HuH-7 (cell line): ENCODE data around the gene PARD3B.

Experiments used
- DNase-seq: peaks from one replicate; pipeline ENCODE4 v3.0.0; 2011; ENCODE audit warnings: low spot score

Gene PARD3B

DNA sequence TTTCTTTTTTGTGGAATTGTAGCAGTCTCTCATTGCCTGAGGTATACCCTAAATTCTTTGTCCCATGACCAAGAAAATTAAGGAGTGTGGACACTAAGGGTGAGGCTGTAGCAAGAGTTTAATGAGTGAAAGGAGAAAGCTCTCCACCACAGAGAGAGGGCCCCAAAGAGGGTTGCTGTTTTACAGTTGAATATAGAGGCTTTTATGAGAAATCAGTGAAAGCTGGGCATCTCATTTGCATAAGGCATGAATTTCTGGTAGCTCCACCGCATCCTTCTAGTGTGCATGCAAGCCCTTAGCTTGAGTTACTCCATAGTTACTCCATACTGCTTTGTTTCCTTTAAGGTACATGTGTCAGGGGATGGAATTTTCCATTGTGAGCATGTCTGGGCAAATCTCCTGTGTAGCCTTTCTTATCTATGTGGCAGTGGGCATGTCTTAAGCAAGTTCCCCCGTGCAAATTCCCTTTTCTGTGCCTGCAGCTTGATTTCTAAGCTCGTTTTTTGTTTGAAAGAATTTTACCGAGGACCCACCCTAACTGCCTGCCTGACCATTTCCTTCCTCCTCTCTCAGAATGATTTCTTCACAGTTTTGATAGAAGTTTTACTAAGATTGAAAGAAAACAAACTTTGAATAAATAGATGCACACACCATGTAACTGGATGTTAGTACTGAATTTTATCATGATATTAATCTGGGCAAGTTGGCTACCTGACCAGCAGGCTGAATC, 218.9 kb downstream of the PARD3B start:
- DNase-seq: no peak

DNA sequence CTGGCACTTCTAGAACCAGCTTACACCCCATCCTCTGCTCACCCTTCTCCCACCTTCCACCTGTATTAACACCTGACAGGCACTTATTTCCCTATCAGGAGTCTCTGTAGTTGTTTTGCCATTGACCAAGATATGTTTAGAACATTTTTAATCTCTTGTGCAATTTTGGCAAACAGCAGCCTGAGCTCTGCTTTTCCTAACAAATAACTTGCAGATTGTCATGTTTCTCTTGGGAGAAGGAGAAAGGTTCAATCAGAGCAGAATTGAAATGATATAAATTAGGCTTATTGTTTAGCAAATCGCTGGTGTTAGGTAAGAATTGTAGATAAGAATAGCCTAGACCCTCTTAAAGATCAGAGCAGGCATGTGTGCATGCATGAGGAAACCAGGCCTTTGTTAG, 225.5 kb downstream of the PARD3B start:
- DNase-seq: no peak

DNA sequence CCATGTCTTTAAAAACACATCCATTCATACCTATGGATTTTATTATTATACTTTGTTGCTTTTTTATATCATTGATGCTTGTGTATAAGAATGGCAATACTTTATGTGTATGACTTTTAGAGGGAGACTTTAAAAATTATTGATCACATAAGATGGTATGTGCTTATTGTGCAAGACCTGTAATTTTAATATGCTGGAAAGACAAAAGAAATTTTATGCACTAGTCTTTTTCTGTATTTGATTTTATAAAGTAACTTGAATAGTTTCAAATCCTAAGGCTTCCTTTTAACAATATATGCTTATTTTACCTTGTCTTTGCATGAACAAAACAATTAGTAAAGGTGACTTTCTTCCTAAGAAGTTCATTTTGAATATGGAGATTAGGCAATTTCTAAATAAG, 226.4 kb downstream of the PARD3B start:
- DNase-seq: no peak

DNA sequence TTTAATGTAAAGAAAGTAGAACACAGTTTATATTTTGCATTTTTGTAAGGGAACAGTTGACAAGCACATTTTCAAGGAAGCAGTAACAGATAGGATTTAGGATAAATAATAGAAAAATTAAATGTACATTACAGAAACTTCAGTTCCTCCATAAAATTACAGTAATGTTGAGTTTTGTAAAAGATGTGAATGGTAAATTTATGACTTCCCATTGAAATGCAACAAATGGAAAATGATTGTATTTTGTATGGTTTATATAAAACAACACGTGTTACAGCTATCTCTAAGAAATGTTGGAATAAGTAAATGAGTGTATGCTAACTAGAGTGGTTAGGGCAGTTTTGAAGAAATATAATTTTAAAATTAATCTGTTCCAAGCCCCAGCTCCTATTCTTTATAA, 227.3 kb downstream of the PARD3B start:
- no peak for DNase-seq

DNA sequence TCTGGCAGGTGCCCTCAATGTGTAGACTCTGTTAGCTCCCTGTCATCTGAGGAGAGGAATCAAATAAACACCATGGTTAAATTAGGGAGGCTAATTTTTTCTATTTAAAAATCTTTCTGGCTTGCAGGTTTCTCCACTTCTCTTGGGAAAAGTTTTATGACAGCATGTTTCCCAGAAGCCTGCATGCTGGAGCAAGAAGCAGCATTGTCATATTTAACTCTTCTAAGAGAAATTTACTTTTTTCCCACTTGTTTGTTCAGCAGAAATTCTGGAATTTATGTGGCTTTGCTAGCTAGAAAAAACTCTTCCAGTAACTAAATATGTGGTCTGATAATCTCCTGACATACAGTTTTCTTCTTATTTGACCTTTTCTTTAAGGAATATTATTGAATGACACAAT, 230.5 kb downstream of the PARD3B start:
- no peak for DNase-seq

DNA sequence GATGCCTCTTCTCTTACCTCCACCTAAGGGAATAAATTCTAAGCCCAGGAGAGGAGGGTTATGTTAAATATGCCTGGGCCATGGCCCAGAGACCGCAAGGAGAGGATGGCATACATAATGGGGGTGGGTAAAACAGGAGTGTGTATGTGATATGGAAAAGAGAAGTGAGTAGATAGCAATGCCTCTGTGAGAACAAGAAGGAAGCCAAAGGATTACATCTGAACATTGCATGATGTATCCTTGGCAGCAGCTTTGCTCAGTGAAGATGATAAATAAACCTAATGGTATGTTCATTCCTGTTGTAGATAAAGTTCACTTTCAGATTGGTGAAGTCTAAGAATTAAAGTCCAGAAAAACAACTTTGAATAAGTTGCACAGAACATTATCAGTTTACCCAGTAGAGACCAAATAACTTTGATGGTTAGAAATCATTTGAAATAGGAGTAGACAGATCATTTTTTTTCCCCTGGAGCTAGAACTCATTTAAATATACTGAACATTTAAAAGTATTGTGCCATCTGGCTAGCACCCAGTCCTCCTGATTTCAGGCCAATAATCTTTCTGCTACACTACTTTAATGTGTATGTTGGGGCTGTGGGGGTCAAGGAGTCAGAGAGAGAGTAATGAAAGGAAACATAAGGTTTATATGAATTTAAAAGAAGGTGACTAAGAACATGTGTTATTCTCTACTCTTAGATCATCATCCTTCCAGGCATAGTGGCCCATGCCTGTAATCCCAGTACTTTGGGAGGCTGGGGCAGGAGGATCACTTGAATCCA, 231.7 kb downstream of the PARD3B start:
- no peak for DNase-seq

DNA sequence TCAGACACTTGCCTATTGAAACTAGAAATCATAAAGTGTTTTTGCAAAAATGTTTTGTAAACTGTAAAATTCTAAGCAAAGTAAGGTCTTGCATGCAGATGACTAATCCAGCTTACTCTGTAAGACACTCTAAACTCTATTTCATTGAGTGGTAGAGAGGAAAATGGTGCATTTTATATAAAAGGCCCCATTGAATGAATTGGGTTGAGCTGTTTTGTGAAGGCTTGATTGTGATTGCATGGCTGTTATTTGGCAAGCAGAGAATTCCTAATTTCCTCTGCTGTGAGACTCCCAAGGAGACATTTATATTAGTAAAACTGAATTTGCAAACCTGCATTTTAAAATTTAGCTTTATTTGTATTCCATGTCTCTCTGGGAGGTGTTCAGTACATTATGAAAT, 234.5 kb downstream of the PARD3B start:
- DNase-seq: no peak

DNA sequence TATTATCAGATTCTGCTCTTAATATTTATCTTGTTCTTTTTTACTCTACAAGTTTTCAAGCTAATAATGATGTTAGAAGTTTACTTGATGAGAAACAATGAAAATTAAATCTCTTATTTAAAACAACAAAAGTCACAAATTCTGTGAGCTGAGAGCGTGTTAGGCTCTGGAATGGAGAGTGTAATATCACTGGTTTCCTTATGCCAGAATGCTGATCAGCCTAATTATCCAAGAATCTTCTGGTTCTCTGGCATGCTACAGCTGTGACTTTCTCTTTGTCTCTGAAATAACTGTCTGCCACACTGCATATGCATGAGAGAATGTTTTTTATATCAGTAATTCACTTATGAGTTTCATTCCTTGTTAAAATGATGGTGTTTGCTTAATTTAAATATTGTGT, 236.7 kb downstream of the PARD3B start:
- DNase-seq: no peak

DNA sequence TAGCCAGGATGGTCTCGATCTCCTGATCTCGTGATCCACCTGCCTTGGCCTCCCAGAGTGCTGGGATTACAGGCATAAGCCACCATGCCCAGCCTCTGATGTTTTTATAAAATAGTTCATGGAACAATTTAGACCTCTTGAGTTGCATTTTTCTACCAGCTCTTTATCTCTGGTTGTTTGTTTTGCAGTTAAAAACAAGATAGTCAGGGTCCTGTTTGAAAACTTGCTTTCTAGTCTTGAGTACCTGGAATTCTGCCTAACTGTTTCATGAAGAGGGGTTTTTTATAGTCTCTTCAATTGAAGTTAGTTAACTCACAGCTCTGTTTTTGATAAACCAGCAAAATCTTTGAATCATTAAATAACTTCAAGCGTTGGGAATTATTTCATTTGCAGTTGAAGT, 244.8 kb downstream of the PARD3B start:
- DNase-seq: no peak

DNA sequence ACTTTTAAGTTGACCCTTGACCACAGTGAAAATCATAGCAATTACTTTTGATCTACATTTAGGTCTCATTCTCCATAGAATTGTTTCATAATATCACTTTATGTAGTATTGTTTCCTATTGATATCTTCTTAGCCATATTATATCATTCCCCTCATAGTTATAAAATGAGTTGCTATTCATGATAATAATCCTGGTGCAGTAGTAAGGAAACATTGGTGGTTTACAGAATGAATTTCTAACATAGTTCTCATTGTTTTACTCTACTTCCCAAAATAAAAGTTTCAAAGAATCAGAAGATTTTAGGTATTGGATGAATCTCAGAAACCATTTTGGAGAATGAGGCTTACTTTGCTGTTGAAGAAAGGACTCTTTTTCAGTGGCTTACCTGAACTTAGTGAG, 246.0 kb downstream of the PARD3B start:
- no peak for DNase-seq

DNA sequence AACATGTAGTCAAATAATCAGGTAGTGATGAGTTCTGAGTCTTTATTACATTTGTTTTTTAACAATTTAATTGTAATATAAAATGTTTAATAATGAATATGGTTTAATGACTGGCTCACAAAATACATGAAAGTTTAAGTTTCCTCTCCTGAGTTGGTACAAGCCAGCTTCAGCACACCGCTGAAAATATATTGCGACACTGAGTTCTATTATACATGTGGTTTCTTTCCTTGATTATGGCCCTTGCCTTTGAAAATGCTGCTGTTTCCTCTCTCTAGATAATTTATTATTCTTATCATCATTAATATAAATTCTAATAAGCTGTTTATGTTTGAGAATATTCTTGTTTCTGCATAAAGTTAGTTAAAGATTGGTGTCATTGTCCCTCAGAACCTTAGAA, 249.3 kb downstream of the PARD3B start:
- no peak for DNase-seq

DNA sequence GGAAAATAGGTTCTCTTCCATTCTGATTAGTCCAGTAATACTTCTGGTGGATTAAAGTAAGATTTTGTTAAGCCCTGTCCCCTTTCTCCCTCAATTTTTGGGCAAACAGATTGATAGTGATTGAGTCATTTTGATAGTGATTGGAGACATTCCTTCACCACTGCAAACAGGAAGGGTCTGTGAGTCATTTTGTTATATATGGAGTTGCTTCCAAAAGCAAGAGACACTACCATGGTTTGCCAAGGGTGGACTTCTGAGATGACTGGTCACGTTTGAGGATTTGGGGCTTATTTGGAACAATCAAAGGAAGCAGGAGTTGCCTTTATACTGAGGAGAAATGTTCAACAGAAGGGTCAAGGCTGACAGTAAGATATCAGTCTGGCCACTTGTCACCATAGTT, 249.9 kb downstream of the PARD3B start:
- DNase-seq: no peak

DNA sequence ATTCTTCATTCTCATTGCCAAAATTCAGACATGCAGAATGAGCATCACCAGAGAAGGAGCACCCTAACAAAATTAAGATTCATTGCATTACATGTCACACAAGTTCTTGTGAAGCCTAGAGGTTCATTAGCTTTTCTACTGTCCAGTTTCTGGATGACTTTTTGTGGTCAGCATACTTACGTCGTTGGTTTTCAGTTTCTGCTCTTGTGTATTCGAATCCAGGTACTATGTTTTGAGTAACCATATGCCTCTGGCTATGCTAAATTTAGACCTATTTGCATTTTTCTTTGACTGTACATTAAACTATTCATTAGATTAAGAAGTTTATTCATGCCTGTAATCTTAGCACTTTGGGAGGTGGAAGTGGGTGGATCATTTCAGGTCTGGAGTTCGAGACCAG, 251.3 kb downstream of the PARD3B start:
- no peak for DNase-seq

DNA sequence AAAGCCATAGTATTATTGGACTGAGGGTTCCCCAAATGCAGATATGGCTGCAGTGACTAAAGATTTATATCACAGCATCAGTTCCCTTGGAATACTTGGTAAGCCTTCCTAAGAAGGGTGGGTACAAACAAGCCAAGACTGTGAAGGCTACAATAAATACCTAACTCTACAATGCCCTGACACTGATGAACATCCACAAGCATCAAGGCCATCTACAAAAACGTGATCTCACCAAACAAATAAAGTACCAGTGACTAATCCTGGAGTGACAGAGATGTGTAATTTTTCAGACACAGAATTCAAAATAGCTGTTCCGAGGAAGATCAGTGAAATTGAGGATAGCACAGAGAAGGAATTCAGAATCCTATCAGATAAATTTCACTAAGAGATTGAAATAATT, 254.5 kb downstream of the PARD3B start:
- no peak for DNase-seq

DNA sequence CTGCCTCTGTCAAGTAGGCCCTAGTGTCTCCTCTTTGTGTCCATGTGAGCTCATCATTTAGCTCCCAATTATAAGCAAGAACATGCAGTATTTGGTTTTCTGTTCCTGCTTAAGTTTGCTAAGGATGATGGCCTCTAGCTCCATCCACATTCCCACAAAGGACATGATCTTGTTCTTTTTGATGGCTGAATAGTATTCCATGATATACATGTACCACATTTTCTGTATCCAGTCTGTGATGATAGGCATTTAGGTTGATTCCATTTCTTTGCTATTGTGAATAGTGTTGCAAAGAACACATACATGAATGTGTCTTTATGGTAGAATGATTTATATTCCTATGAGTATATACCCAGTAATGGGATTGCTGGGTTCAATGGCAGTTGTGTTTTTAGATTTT, 263.2 kb downstream of the PARD3B start:
- no peak for DNase-seq

DNA sequence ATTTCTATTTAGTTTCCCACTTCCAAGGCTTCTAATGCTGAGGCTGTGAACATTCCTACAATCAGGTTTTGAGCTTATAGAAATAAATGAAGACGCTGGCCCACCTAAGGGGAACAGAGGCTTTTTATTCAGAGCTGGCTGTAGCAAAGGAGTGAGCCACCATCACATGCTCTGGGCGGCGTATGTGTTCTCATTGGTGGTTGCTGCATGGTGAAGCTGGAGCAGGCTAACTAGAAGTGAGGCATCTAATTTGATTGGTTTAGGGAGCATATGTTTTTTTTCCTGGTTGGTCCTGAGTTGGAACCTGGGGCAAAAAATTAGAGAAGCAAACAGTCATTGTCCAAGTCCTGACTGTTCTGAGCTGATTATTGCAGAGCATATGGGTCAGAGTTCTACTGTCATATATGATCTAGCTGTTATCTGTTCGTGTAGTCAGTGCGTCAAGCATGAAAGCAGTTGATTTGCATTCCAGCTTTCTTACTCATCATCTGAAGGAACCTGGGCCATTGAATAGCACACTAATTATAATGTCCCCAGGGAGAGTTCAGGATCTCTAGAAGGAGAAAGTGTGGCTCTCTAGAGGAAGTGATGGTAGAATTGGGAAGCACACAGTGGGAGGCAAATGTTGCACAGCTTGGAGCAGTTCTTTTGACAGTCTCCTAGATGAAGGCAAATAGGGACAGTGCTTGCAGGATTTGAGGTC, 279.6 kb downstream of the PARD3B start:
- no peak for DNase-seq

DNA sequence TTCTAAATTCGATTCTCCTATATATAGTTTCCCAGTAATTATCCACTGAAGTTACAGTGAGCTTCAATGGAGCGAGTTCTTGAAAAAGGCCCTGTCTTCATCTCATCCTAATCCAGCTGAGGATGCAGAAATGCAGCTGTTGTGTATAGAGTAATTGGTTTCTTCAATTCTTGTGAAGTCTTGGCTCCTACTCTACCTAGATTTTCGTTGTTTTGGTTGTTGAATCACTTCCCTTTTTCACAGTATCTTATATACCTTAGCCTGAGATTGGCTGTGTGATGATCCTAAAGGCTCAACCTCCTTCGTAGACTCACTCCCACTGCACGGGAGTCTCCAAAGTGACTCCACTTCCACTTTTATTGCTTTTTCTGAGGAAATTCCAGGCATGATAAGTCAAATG, 280.4 kb downstream of the PARD3B start:
- DNase-seq: no peak

DNA sequence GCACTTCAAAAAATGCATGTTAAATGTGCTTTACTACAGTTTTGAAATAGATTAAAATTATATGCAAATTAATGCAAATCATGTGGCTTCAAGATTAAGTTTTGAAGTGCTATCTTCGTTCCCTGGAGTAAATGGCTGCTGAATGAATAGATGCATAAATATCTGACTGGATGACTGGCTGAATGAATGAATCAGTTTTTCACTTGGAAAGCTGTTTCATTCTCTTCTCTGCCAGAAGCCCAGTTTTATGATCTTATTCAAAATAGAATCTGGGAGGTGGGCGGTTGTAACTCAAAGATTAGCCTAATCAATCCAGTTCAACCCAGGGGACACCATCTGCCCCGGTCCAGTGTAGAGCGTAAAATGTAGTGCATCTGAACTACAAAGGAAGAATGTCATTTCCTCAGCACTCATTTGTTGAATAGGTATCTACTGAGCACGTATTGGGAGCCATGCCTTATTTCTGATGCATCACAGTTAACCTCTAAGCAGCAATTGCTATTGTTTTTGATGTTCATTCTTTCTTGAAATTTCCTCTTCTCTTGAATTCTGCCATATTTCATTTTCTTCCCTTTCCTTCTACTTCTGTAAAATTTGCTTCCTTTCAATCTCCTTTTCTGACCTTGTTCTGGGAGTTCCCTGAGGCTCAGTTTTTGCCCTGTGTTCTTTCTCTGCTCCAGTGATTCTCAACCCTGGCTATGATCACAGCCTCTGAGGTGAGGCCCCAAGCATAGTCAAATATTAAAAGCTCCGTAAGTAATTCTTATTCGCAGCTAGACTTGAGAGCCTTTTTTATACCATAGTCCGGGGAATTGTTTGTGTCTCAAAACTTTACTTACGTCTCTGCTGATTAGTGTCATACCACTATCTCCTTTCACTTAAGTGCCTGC, 282.7 kb downstream of the PARD3B start:
- no peak for DNase-seq

DNA sequence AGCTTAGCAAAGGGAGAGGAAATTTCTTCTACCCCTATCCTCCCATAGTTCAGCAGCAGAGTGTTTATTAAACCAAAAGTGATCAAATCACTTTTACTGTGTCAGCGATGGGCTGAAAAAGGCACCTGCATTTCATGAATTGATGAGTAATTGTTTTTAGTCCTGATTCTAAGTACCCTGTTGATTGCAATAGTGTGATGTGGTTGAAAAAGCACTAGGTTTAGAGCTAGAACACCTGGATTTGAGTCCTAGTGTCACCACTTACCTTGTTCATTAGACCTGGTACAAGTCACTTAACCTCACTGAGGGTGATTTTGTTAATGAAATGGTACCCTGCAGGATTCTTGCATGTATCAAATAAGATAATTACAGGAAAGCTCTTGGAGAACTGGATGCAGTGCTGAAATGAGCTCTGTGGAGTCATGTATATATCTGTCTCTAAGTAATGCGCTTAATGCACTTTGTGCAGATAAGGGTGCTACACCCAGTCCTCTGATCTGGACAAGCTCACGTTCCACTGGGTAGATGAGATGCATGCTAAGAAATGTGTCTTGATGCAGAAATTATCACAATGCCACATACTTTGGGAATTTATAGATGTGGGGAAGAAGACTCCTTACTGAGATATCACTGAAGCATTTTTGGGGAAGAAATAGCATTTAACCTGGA, 289.6 kb downstream of the PARD3B start:
- no peak for DNase-seq

DNA sequence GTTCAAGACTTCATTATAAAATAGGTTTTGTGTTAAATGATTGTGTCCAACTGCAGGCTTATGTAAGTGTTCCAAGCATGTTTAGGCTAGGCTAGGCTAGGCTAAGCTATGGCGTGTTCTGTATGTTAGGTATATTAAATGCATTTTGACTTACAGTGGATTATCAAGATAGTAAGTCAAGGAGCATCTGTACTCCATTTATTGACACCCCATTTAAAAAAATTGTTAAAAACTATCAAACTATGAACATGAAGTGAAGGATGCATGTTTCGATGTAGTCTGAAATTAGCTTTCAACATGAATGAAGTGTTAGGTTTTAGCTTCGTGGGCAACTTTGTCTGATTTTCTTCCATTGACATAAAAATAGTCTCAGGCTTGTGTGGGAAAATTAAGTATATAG, 290.5 kb downstream of the PARD3B start:
- DNase-seq: no peak

DNA sequence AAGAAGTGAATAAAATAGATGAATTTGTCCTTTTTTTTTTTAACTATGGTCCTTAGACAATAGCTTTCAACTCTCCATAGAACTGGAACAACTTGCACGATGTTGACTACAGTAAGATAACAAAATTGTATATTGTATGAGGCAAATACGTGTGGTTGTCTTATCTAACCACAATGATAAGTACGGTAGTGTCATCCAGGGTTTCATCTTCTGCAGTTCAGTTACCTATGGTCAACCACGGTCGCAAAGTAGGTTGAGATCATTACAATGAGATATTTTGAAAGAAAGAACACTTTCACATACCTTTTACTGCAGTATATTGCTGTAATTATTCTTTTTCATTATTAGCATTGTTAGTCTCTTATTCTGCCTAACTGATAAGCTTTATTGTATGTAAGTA, 295.2 kb downstream of the PARD3B start:
- DNase-seq: no peak

DNA sequence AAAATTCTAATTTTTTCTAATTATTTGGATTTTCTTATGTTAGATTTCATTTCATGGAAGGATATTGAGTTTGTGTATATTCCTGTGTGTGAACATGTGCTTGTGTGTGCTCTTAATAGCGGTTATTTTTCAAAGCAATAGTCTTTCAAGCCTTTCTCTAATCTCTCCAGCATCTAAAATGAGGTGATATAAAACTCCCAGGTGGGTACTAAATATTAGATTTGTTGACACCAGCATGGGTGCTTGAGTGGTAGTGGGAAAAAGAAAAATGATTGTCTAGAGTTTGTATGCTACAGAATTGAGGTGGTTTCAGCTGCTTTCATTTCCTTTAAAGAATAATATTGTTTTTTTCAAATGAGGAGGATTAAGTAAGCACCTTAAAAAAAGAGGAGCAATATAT, 296.8 kb downstream of the PARD3B start:
- DNase-seq: no peak
